WERI-Rb-1 (cell line): ENCODE data around the gene TIMP3.

Source experiments
- DNase-seq: peaks from one replicate; pipeline ENCODE4 v3.0.0-alpha.2; 2020
- H3K27ac ChIP-seq: fragments of 250-450 bp; sonication (Bioruptor Pico); 2 replicates; pipeline ENCODE4 v1.5.1; 2020; ENCODE audit warnings: mild to moderate bottlenecking, moderate library complexity
- H3K27me3 ChIP-seq: fragments of 250-450 bp; sonication (Bioruptor Pico); 2 replicates; pipeline ENCODE4 v1.5.1; 2021; ENCODE audit warnings: mild to moderate bottlenecking, low read depth, moderate library complexity; ENCODE audit not compliant: insufficient read depth, severe bottlenecking
- H3K36me3 ChIP-seq: fragments of 250-450 bp; sonication (Bioruptor Pico); 2 replicates; pipeline ENCODE4 v1.5.1; 2020; ENCODE audit warnings: mild to moderate bottlenecking, moderate library complexity
- H3K4me3 ChIP-seq: 2 replicates; pipeline ENCODE4 v1.5.1; 2011; ENCODE audit warnings: low read depth, mild to moderate bottlenecking, control low read depth, low read length
- H3K9me3 ChIP-seq: fragments of 250-450 bp; sonication (Bioruptor Pico); 2 replicates; pipeline ENCODE4 v1.5.1; 2021; ENCODE audit warnings: mild to moderate bottlenecking, moderate library complexity; ENCODE audit not compliant: severe bottlenecking
- CTCF ChIP-seq: IDR thresholded peaks from 2 replicates; pipeline ENCODE4 v1.5.1; 2011; ENCODE audit warnings: low read depth, mild to moderate bottlenecking, control low read depth, inconsistent platforms, low read length

Gene TIMP3

GRCh38 chr22:32814285-32814860 is 12.9 kb downstream of the TIMP3 start:
- H3K27me3 ChIP-seq: no peaks in the 10 kb centered on the region

GRCh38 chr22:32815059-32815458 is 13.6 kb downstream of the TIMP3 start:
- H3K36me3 ChIP-seq: no peaks in the 10 kb centered on the region

More at GRCh38 chr22:32814285-32814860, 12.9 kb downstream of the TIMP3 start:
- H3K36me3 ChIP-seq: no peaks in the 10 kb centered on the region
- no peaks in the 10 kb centered on the region for H3K9me3 ChIP-seq
- H3K4me3 ChIP-seq: no peak overlapping the region
- H3K27ac ChIP-seq: no peak overlapping the region
- no peak for TF ChIP-seq CTCF
- DNase-seq: no peak

DNA sequence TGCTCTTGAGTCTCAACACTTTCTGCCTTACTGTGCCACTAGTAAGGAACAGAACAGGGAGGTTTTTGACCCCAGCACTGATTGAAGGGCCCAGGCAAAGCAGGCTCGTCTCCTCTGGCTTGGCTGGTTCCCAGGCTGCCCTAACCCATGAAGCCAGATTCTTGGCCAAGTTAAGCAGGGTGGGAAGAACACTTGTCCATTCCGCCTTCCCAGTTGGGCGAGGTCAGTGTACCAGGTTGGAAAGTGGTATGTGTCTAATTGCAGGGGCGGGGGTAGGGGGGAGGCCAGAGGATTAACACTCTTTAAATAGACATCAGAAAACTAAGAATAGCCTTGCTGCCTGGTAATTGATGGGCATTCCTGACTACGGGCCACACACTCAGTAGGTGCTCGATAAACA is 14.4 kb downstream of the TIMP3 start:
- Histone ChIP-seq H3K27ac (no peak overlapping the region), H3K9me3 (no peaks in the 10 kb centered on the region), H3K36me3 (no peaks in the 10 kb centered on the region), H3K27me3 (no peaks in the 10 kb centered on the region), H3K4me3 (no peak overlapping the region)
- no peak for DNase-seq
- TF ChIP-seq CTCF: no peak

More at GRCh38 chr22:32815059-32815458, 13.6 kb downstream of the TIMP3 start:
- no peak overlapping the region for H3K27ac ChIP-seq
- H3K27me3 ChIP-seq: no peaks in the 10 kb centered on the region
- H3K9me3 ChIP-seq: no peaks in the 10 kb centered on the region
- no peak for DNase-seq
- no peak for TF ChIP-seq CTCF
- H3K4me3 ChIP-seq: no peak overlapping the region

- no peaks in the 10 kb centered on the region for H3K36me3 ChIP-seq
- no peak overlapping the region for H3K27ac ChIP-seq
- TF ChIP-seq CTCF: no peak
- H3K9me3 ChIP-seq: no peaks in the 10 kb centered on the region
- no peak for DNase-seq
- H3K4me3 ChIP-seq: no peak overlapping the region
- H3K27me3 ChIP-seq: no peaks in the 10 kb centered on the region
Measured at GRCh38 chr22:32817137-32817730, 15.7 kb downstream of the TIMP3 start.

DNA sequence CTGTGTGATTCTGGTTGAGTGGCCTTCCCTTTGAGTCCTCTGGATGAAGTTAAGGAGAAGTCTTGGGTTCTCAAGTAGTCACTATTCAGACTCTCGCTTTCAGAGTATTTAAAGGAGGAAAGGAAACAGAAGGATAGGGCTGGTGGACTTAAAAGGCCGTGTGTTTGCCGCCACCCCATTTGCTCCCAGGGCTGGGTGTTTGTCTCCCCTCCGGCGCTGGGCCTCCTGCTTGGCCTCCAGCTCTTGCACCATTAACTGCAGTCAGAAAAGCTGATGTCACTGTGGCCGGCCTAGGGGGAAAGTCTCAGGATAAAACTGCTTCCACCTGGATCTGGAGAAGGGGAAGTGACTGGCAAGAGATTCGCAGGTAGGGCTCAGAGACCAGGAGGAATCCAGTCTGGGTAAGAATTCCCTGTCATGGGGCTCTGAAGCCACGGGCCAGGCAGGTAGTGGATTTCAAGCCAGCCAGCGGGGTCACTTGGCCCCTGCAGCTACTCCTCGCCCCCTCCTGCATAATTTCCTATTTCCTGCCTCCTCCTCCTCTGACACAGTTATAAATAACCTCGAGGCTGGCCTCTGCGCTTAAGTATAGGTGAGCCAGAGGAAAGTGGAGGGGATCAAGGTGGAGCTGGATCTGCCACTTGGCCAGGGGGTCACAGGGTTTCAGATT is 17.1 kb downstream of the TIMP3 start:
- Histone ChIP-seq H3K36me3 (no peaks in the 10 kb centered on the region), H3K4me3 (no peak overlapping the region)

More for the DNA sequence above, 17.1 kb downstream of the TIMP3 start:
- Histone ChIP-seq H3K9me3 (no peaks in the 10 kb centered on the region), H3K27me3 (no peaks in the 10 kb centered on the region), H3K27ac (no peak overlapping the region)
- no peak for TF ChIP-seq CTCF
- no peak for DNase-seq
